GM23338 (cell line): ENCODE data around the gene SV2C. TPM values are rescaled to one million over a fixed set of nuclear protein-coding genes. Genes with fewer than 3 reads are reported as not detected.

Experiments used
- ATAC-seq: fragments of 200-7000 bp; cut with Tn5 transposase; 3 replicates; pipeline ENCODE4 v1.9.1; 2020
- DNase-seq: peaks from one replicate; pipeline ENCODE4 v3.0.0-alpha.2; 2015; ENCODE audit warnings: low spot score
- H2AFZ ChIP-seq: fragments of 200-600 bp; sonication (generic); 2 replicates; pipeline ENCODE4 v1.8.0; 2016; ENCODE audit warnings: antibody characterized with exemption, mild to moderate bottlenecking, moderate library complexity
- H3F3A ChIP-seq: fragments of 200-600 bp; sonication (generic); replicated peaks from 2 replicates; pipeline ENCODE4 v1.8.0; 2017; ENCODE audit warnings: antibody characterized with exemption, mixed run types, low read depth
- H3K27ac ChIP-seq: fragments of 200-600 bp; sonication (generic); 2 replicates; pipeline ENCODE4 v1.6.1; 2016; ENCODE audit warnings: low read depth
- H3K27me3 ChIP-seq: fragments of 200-600 bp; sonication (generic); 2 replicates; pipeline ENCODE4 v1.8.0; 2016; ENCODE audit warnings: mild to moderate bottlenecking, mixed run types, moderate library complexity; ENCODE audit not compliant: insufficient read depth
- H3K36me3 ChIP-seq: fragments of 200-600 bp; sonication (generic); 2 replicates; pipeline ENCODE4 v1.8.0; 2016; ENCODE audit warnings: mild to moderate bottlenecking; ENCODE audit not compliant: insufficient read depth
- H3K4me1 ChIP-seq: fragments of 200-600 bp; sonication (generic); 2 replicates; pipeline ENCODE4 v1.8.0; 2016; ENCODE audit warnings: mild to moderate bottlenecking, moderate library complexity; ENCODE audit not compliant: insufficient read depth
- H3K4me2 ChIP-seq: fragments of 200-600 bp; sonication (generic); 2 replicates; pipeline ENCODE4 v1.7.1; 2017; ENCODE audit warnings: mixed run types
- H3K4me3 ChIP-seq: fragments of 200-600 bp; sonication (generic); 2 replicates; pipeline ENCODE4 v1.6.1; 2016; ENCODE audit warnings: mixed run types
- H3K79me2 ChIP-seq: fragments of 200-600 bp; sonication (generic); replicated peaks from 2 replicates; pipeline ENCODE4 v1.8.0; 2017; ENCODE audit warnings: mild to moderate bottlenecking; ENCODE audit not compliant: insufficient read depth
- H3K9me2 ChIP-seq: fragments of 200-600 bp; sonication (generic); 2 replicates; pipeline ENCODE4 v1.8.0; 2017; ENCODE audit not compliant: insufficient read depth
- H4K20me1 ChIP-seq: fragments of 200-600 bp; sonication (generic); replicated peaks from 2 replicates; pipeline ENCODE4 v1.8.0; 2017; ENCODE audit warnings: mild to moderate bottlenecking; ENCODE audit not compliant: insufficient read depth
- H3K27ac Mint-ChIP-seq: 2 replicates; pipeline ENCODE4 v1.8.0; 2020; ENCODE audit warnings: inconsistent platforms, mild to moderate bottlenecking, moderate library complexity, mixed read lengths
- H3K27me3 Mint-ChIP-seq: 3 replicates; pipeline ENCODE4 v1.8.0; 2022; ENCODE audit warnings: low read depth, mild to moderate bottlenecking, moderate library complexity, mixed read lengths, inconsistent platforms; ENCODE audit not compliant: insufficient read depth, poor library complexity
- H3K36me3 Mint-ChIP-seq: 3 replicates; pipeline ENCODE4 v1.8.0; 2021; ENCODE audit warnings: low read depth, mild to moderate bottlenecking, inconsistent platforms, moderate library complexity, mixed read lengths
- H3K4me1 Mint-ChIP-seq: 3 replicates; pipeline ENCODE4 v1.8.0; 2020; ENCODE audit warnings: mild to moderate bottlenecking, inconsistent platforms, mixed read lengths
- H3K4me3 Mint-ChIP-seq: 3 replicates; pipeline ENCODE4 v1.8.0; 2021; ENCODE audit warnings: moderate library complexity, mild to moderate bottlenecking, inconsistent platforms, mixed read lengths
- H3K9me3 Mint-ChIP-seq: 3 replicates; pipeline ENCODE4 v1.8.0; 2020; ENCODE audit warnings: moderate library complexity, mild to moderate bottlenecking, inconsistent platforms, mixed read lengths
- CREB1 ChIP-seq: fragments of 250-450 bp; sonication (Bioruptor Pico); IDR thresholded peaks from 2 replicates; pipeline ENCODE4 v1.5.0; 2020; ENCODE audit warnings: low read depth, mild to moderate bottlenecking, moderate library complexity
- CTCF ChIP-seq, 2 experiments: fragments of 200-600 bp in 1 of 2; sonication (generic) in 1 of 2; conservative IDR thresholded peaks; 2 replicates each; pipeline versions ENCODE4 v1.5.1 to v1.6.1; 2016 to 2017; ENCODE audit warnings: antibody characterized with exemption in 2 of 2, low read depth in 2 of 2, mild to moderate bottlenecking in 2 of 2, moderate library complexity in 1 of 2
- ETS1 ChIP-seq: IDR thresholded peaks from 2 replicates; pipeline ENCODE4 v1.6.1; 2016; ENCODE audit warnings: antibody characterized with exemption
- EZH2 ChIP-seq: fragments of 200-600 bp; sonication (generic); IDR thresholded peaks from one replicate; pipeline ENCODE4 v1.8.0; 2017; ENCODE audit warnings: antibody characterized with exemption, mild to moderate bottlenecking, low read depth; ENCODE audit not compliant: unreplicated experiment
- EZH2phosphoT487 ChIP-seq: fragments of 200-600 bp; sonication (generic); IDR thresholded peaks from one replicate; pipeline ENCODE4 v1.8.1; 2018; ENCODE audit warnings: antibody characterized with exemption; ENCODE audit not compliant: unreplicated experiment
- JUNB ChIP-seq: IDR thresholded peaks from one replicate; pipeline ENCODE4 v1.6.1; 2016; ENCODE audit warnings: antibody characterized with exemption; ENCODE audit not compliant: unreplicated experiment
- NANOG ChIP-seq: IDR thresholded peaks from 2 replicates; pipeline ENCODE4 v1.6.1; 2016; ENCODE audit warnings: antibody characterized with exemption, borderline replicate concordance
- POLR2AphosphoS5 ChIP-seq: IDR thresholded peaks from 2 replicates; pipeline ENCODE4 v1.6.1; 2016; ENCODE audit warnings: antibody characterized with exemption, low read depth
- REST ChIP-seq: IDR thresholded peaks from one replicate; pipeline ENCODE4 v1.6.1; 2018; ENCODE audit warnings: antibody characterized with exemption; ENCODE audit not compliant: unreplicated experiment
- STAT1 ChIP-seq: IDR thresholded peaks from one replicate; pipeline ENCODE4 v1.6.1; 2016; ENCODE audit warnings: antibody characterized with exemption; ENCODE audit not compliant: unreplicated experiment
- ZNF114 ChIP-seq: fragments of 250-450 bp; sonication (Bioruptor Pico); IDR thresholded peaks from 2 replicates; pipeline ENCODE4 v1.5.0; 2020; ENCODE audit warnings: mild to moderate bottlenecking, moderate library complexity
- ZNF331 ChIP-seq: fragments of 250-450 bp; sonication (Bioruptor Pico); IDR thresholded peaks from 2 replicates; pipeline ENCODE4 v1.5.0; 2020; ENCODE audit warnings: low read depth, mild to moderate bottlenecking, moderate library complexity
- ZNF462 ChIP-seq: fragments of 250-450 bp; sonication (Bioruptor Pico); IDR thresholded peaks from 2 replicates; pipeline ENCODE4 v1.5.0; 2020; ENCODE audit warnings: mild to moderate bottlenecking, moderate library complexity
- polyA plus RNA-seq: library from polyadenylated mRNA; unstranded; fragments of >200 nt; fragmentation: Nextera tagmentation; extraction: Ambion mirVana; gene quantifications from 2 replicates; pipeline ENCODE4 v1.2.1, GENCODE V29; 2016
- total RNA-seq: library from RNA; depleted of rRNA; stranded (reverse); fragments of >200 nt; shearing (Covaris generic); gene quantifications from 2 replicates; pipeline ENCODE4 v1.2.3, GENCODE V29; 2014

SV2C gene
- total and polyA plus RNA-seq, 2 experiments from 2014 or later: 0.05 to 0.07 TPM

GRCh38 chr5:76400466-76400865, 317.3 kb downstream of the SV2C start:
- Histone ChIP-seq H4K20me1 (no peaks in the 10 kb centered on the region), H2AFZ (no peak overlapping the region), H3K27ac (no peak overlapping the region), H3K9me2 (no peaks in the 10 kb centered on the region; the same call in 1 of the 2 replicates), H3K4me2 (no peak overlapping the region), H3K27me3 (no peaks in the 10 kb centered on the region), H3F3A (0 out of 2 replicates have a peak, but pooled peaks cover 4% of the 10 kb centered on the region), H3K79me2 (peaks cover 15% of the 10 kb centered on the region), H3K4me1 (peaks cover 23% of the 10 kb centered on the region), H3K36me3 (no peaks in the 10 kb centered on the region), H3K4me3 (no peak overlapping the region)
- Mint-ChIP-seq H3K9me3 (no peaks in the 10 kb centered on the region), H3K4me1 (peaks cover 31% of the 10 kb centered on the region), H3K27ac (no peak overlapping the region), H3K4me3 (no peak overlapping the region), H3K36me3 (no peaks in the 10 kb centered on the region), H3K27me3 (peaks cover 13% of the 10 kb centered on the region)
- ATAC-seq: no peak
- TF ChIP-seq JUNB (no peak), ZNF331 (CRISPR knock-in tag) (no peak), NANOG (no peak), CREB1 (no peak), CTCF (conservative IDR thresholded peaks at IDR 0.05; ENCODE audit: low read depth in 2 of 2) (no peak), ETS1 (no peak), ZNF114 (CRISPR knock-in tag) (no peak), REST (no peak), EZH2phosphoT487 (no peak), EZH2 (no peak), ZNF462 (CRISPR knock-in tag) (no peak), STAT1 (no peak), POLR2AphosphoS5 (no peak)
- DNase-seq: no peak
